Measurements from ENCODE around the gene SLC26A5.

SLC26A5 gene

GRCh38 chr7:103398483-103399127, 47.4 kb downstream of the SLC26A5 start:
- no peak for TF ChIP-seq CTCF (conservative IDR thresholded peaks at IDR 0.05; ENCODE audit: low read depth, low read length)
- DNase-seq (ENCODE audit: low read depth), result no peak
- H3K4me3 ChIP-seq (ENCODE audit: low read length), result no peak overlapping the region

DNA sequence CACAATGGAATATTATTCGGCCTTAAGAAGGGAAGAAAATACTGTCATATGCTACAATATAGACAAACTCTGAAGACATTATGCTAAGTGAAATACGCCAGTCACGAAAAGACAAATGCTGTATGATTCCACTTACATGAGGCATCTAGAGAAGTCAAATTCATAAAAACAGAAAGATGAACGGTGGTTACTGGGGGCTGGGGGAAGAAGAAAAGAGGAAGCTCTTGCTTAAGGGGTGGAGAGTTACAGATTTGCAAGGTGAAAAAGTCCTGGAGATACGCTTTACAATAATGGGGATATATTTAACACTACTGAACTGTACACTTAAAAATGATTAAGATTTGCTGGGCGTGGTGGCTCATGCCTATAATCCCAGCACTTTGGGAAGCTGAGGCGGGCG, 49.5 kb downstream of the SLC26A5 start:
- TF ChIP-seq CTCF (conservative IDR thresholded peaks at IDR 0.05; ENCODE audit: low read depth, low read length), result no peak
- H3K4me3 ChIP-seq (ENCODE audit: low read length), result no peak overlapping the region
- no peak for DNase-seq (ENCODE audit: low read depth)

- DNase-seq (ENCODE audit: low read depth), result no peak
- H3K4me3 ChIP-seq (ENCODE audit: low read length), result no peak overlapping the region
- TF ChIP-seq CTCF (conservative IDR thresholded peaks at IDR 0.05; ENCODE audit: low read depth, low read length), result no peak
These were observed 50.9 kb downstream of the SLC26A5 start for GRCh38 chr7:103395071-103395470.

DNA sequence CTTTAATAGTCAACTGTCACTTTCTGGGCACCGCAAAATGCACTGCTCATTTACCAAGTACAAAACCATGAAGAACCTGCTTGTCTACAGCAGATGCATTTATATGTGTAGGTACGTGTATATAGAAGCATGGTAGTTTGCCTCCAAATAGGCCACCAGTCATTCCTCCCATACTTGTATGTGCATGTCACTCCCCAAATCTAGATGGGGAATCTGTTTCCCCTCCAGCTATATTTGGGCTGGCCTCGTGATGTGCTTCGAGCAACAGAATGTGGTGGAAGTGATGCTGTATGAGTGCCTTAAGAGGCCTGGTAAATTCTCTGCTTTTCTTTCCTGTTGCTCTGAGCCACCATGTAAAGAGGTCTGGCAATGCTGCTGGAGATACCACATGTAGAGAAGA, 51.4 kb downstream of the SLC26A5 start:
- H3K4me3 ChIP-seq (ENCODE audit: low read length), result no peak overlapping the region
- DNase-seq (ENCODE audit: low read depth), result no peak
- no peak for TF ChIP-seq CTCF (conservative IDR thresholded peaks at IDR 0.05; ENCODE audit: low read depth, low read length)

GRCh38 chr7:103391976-103392375, 54.0 kb downstream of the SLC26A5 start:
- DNase-seq (ENCODE audit: low read depth), result no peak
- no peak for TF ChIP-seq CTCF (conservative IDR thresholded peaks at IDR 0.05; ENCODE audit: low read depth, low read length)
- no peak overlapping the region for H3K4me3 ChIP-seq (ENCODE audit: low read length)

DNA sequence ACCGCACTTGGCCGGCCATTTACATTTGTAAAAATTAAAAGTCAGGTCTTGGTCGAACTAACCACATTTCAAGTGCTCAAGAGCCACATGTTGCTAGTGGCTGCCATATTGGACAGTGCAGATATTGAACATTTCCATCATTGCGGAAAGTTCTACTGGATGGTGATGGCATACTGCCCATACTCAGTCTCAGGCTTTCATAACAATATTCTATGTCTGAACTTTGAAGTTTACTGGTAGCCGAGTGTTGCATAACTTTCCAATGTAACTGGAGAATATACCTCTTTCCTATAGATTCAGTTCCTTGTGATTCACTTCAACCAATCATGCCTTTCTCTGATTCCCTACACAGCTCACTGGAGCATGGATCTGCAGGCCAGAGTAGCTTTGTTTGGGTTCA, 54.9 kb downstream of the SLC26A5 start:
- DNase-seq (ENCODE audit: low read depth), result no peak
- no peak for TF ChIP-seq CTCF (conservative IDR thresholded peaks at IDR 0.05; ENCODE audit: low read depth, low read length)
- H3K4me3 ChIP-seq (ENCODE audit: low read length), result no peak overlapping the region

DNA sequence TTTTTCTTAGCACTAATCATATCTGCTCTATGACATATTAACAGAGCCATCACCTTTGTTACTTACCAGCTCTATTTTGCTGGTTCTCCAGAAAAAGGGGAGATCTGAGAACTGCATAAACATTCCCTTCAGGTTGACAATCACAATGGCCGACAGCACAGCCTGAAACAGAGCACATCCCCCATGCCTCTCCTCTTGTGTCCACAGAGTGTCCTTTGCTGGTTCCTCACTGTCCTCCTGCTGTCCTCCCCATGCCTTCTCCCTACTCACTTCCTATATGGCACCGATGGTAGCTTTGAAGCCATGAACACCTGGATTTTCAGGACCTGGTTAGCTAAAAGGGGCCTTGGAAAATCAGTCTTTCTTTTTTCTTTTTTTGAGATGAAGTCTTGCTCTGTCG, 56.7 kb downstream of the SLC26A5 start:
- TF ChIP-seq CTCF (conservative IDR thresholded peaks at IDR 0.05; ENCODE audit: low read depth, low read length), result no peak
- no peak for DNase-seq (ENCODE audit: low read depth)
- H3K4me3 ChIP-seq (ENCODE audit: low read length), result no peak overlapping the region
